ENCODE measurements around the gene HDGFL3. TPM values are rescaled to one million over a fixed set of nuclear protein-coding genes. Genes with fewer than 3 reads are reported as not detected.

HDGFL3 gene
- total RNA-seq, 1 donor = 27.5 TPM

GRCh38 chr15:83102346-83102745 lies 105.3 kb downstream of the HDGFL3 start:
- H3K27me3 ChIP-seq (ENCODE audit: insufficient read depth, low read length) = peaks cover 21% of the 10 kb centered on the region
- no peaks in the 10 kb centered on the region for H4K20me1 ChIP-seq (ENCODE audit: insufficient read depth, low read length)
- H3K4me3 ChIP-seq (ENCODE audit: insufficient read depth, low read length) = no peak overlapping the region
- no peak overlapping the region for H3K27ac ChIP-seq (ENCODE audit: low read depth, low read length)
- H3K4me1 ChIP-seq (ENCODE audit: insufficient read depth, low read length) = no peaks in the 10 kb centered on the region
- H3K9me3 ChIP-seq (ENCODE audit: low read depth, low read length) = no peaks in the 10 kb centered on the region
- H3K4me2 ChIP-seq (ENCODE audit: insufficient read depth, low read length) = no peak overlapping the region
- H3K79me2 ChIP-seq (ENCODE audit: insufficient read depth, low read length) = no peaks in the 10 kb centered on the region
- no peak overlapping the region for H2AFZ ChIP-seq (ENCODE audit: low read length)
- DNase-seq (ENCODE audit: insufficient read length, low spot score, missing footprints) = no peak
- no peaks in the 10 kb centered on the region for H3K36me3 ChIP-seq (ENCODE audit: insufficient read depth, low read length)
- TF ChIP-seq CTCF (IDR thresholded peaks at IDR 0.05; ENCODE audit: extremely low read depth, low read depth, low read length) = no peak

- Histone ChIP-seq H3K79me2 (ENCODE audit: insufficient read depth, low read length) (no peaks in the 10 kb centered on the region), H4K20me1 (ENCODE audit: insufficient read depth, low read length) (no peaks in the 10 kb centered on the region), H3K27ac (ENCODE audit: low read depth, low read length) (no peak overlapping the region), H3K4me2 (ENCODE audit: insufficient read depth, low read length) (no peak overlapping the region), H2AFZ (ENCODE audit: low read length) (no peak overlapping the region), H3K4me1 (ENCODE audit: insufficient read depth, low read length) (no peaks in the 10 kb centered on the region), H3K4me3 (ENCODE audit: insufficient read depth, low read length) (no peak overlapping the region), H3K27me3 (ENCODE audit: insufficient read depth, low read length) (peaks cover 16% of the 10 kb centered on the region), H3K36me3 (ENCODE audit: insufficient read depth, low read length) (no peaks in the 10 kb centered on the region), H3K9me3 (ENCODE audit: low read depth, low read length) (no peaks in the 10 kb centered on the region)
- no peak for DNase-seq (ENCODE audit: insufficient read length, low spot score, missing footprints)
- TF ChIP-seq CTCF (IDR thresholded peaks at IDR 0.05; ENCODE audit: extremely low read depth, low read depth, low read length) = no peak
Measured at GRCh38 chr15:83100097-83100646, 107.5 kb downstream of the HDGFL3 start.

GRCh38 chr15:83099290-83099689 lies 108.3 kb downstream of the HDGFL3 start:
- Histone ChIP-seq H4K20me1 (ENCODE audit: insufficient read depth, low read length) (no peaks in the 10 kb centered on the region), H3K4me2 (ENCODE audit: insufficient read depth, low read length) (no peak overlapping the region), H3K36me3 (ENCODE audit: insufficient read depth, low read length) (no peaks in the 10 kb centered on the region), H3K79me2 (ENCODE audit: insufficient read depth, low read length) (no peaks in the 10 kb centered on the region), H3K9me3 (ENCODE audit: low read depth, low read length) (no peaks in the 10 kb centered on the region), H3K27me3 (ENCODE audit: insufficient read depth, low read length) (peaks cover 16% of the 10 kb centered on the region), H2AFZ (ENCODE audit: low read length) (no peak overlapping the region), H3K4me1 (ENCODE audit: insufficient read depth, low read length) (no peaks in the 10 kb centered on the region), H3K4me3 (ENCODE audit: insufficient read depth, low read length) (no peak overlapping the region), H3K27ac (ENCODE audit: low read depth, low read length) (no peak overlapping the region)
- no peak for DNase-seq (ENCODE audit: insufficient read length, low spot score, missing footprints)
- no peak for TF ChIP-seq CTCF (IDR thresholded peaks at IDR 0.05; ENCODE audit: extremely low read depth, low read depth, low read length)

- Histone ChIP-seq H4K20me1 (ENCODE audit: insufficient read depth, low read length) (no peaks in the 10 kb centered on the region), H3K4me1 (ENCODE audit: insufficient read depth, low read length) (no peaks in the 10 kb centered on the region), H3K4me2 (ENCODE audit: insufficient read depth, low read length) (no peak overlapping the region), H2AFZ (ENCODE audit: low read length) (no peak overlapping the region), H3K9me3 (ENCODE audit: low read depth, low read length) (no peaks in the 10 kb centered on the region), H3K4me3 (ENCODE audit: insufficient read depth, low read length) (no peak overlapping the region), H3K36me3 (ENCODE audit: insufficient read depth, low read length) (no peaks in the 10 kb centered on the region), H3K79me2 (ENCODE audit: insufficient read depth, low read length) (no peaks in the 10 kb centered on the region), H3K27me3 (ENCODE audit: insufficient read depth, low read length) (peaks cover 16% of the 10 kb centered on the region), H3K27ac (ENCODE audit: low read depth, low read length) (no peak overlapping the region)
- DNase-seq (ENCODE audit: insufficient read length, low spot score, missing footprints) = no peak
- TF ChIP-seq CTCF (IDR thresholded peaks at IDR 0.05; ENCODE audit: extremely low read depth, low read depth, low read length) = no peak
Measured at GRCh38 chr15:83098079-83098478, 109.5 kb downstream of the HDGFL3 start.
